GM18861 (cell line): ENCODE data around the gene PTS.

ENCODE experiments used
- ATAC-seq: cut with Tn5 transposase; IDR thresholded peaks from one replicate; pipeline ENCODE4 v1.9.1; 2021; ENCODE audit not compliant: unreplicated experiment

PTS gene

GRCh38 chr11:112221274-112221835, 4.9 kb upstream of the PTS start:
- no peak for ATAC-seq

DNA sequence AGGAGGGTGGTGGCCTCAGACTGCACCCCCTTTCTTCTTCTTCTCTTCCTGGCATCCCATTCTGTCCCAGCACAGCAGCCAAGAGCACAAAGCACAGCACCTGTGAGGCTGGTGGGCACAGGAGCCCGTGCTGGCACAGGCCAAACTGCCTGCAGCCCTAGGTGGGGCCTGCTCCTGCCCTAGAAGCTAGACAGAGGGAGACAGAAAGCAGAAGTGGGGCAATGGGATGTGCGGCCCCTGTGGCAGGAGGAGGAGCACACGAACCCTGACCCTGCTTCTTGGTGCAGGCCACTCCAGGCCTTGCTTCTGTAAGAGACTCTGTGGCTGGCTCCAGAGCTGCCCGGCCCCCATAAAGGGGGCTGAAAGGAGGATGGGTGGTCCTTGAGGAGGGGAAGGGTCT, 3.9 kb upstream of the PTS start:
- no peak for ATAC-seq

- ATAC-seq, result no peak
Observed at GRCh38 chr11:112223121-112223520, 3.1 kb upstream of the PTS start.

GRCh38 chr11:112223754-112224532, 2.3 kb upstream of the PTS start:
- ATAC-seq, result no peak

- ATAC-seq, result no peak
Observed at GRCh38 chr11:112225753-112226061, 521 bp upstream of the PTS start.

DNA sequence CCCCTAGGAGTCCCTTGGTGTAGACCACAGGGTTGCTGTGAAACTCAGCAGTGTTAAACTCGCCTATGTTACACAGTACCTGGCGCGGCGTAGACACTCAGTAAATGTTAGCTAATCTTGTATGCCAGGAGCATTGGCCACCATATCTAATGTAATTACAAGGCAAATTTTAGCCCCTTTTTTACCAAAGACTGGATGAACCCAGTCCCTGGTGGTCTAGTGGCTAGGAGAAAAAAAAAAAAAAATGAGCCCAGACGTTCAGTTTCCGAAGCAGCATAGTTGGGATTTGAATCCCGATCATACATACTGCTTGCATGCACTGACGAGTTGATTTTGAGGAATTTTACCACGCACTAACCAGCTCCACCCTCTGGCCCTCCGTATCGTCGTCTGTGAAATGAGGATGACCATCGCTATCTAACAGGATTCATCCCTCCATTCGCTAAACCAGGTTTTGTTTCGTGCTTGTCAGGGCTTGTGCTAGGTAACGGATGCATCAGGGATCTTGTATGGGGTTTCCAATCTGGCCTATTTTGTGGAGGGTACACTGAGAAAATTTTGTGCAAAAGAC, 688 bp downstream of the PTS start:
- peak; percentile 29 for ATAC-seq

GRCh38 chr11:112227471-112227870, 1.2 kb downstream of the PTS start:
- ATAC-seq, result no peak

DNA sequence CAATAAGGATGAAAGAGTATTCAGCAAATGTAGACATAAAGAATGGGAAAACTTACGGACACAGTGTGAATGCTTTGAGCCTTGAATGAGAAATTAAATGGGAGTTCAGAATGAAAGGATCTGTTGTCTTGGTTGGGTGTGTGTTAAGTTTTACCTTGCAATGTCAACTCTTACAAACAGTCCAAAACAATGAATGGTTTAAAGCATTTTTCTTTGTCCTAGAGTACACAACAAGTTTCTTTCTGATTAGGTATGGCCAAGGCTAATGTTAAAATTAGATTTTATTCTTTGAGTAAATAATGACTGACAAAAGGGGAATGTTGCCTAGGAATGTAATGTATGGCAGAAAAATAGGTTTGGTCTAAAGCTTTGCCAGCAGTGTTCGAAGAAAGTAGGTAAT, 2.5 kb downstream of the PTS start:
- no peak for ATAC-seq

DNA sequence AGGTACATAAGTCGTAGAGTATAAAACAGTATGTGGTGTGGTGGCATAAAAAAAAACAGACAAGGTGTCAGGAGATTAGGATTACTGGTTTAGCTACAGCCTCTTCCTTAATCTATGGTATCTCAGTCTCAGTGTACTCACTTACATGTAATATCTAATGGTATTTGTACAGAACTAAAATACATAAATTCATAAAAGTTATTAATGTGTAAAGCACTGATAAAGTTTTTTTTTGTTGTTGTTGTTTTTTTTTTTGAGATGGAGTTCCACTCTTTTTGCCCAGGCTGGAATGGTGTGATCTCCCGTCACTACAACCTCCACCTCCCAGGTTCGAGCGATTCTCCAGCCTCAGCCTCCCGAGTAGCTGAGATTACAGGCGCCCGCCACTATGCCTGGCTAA, 2.9 kb downstream of the PTS start:
- ATAC-seq, result no peak

GRCh38 chr11:112229746-112230433, 3.7 kb downstream of the PTS start:
- no peak for ATAC-seq

DNA sequence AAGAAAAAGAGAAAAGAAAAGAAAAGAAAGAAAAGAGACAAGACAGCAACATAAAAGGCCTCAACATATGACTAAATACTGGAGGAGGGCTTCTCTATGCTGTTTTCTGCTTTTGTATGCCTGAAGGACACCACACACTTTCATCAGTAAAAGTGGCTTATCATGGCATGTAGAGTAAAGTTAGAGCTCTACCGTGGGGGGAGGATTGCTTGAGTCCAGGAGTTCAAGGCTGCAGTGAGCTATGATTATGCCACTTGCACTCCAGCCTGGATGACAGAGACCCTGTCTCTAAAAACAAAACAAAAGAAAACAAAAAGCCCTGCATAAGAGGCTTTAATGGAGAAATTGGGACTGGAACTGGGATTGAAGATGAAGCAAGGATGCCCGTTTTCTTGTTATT, 5.7 kb downstream of the PTS start:
- no peak for ATAC-seq

GRCh38 chr11:112235750-112236390, 9.6 kb downstream of the PTS start:
- ATAC-seq, result no peak

DNA sequence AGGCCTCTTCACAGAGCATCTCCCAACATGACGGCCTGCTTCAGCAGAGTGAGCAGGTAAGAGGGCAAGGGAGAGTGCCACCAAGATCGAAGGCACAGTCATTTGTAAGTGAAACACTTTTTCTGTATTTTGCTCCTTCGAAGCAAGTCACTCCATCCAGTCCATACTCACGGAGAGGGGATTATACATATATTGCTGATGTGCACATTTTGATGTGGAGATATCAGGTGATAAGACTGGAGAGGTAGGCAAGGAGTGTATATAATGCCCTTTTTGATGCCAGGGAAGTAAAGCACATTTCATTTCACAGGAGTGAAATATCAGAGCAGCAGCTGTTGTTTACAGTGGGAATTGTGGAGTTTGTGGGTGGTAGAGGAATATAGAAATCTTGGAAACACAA, 11.2 kb downstream of the PTS start:
- no peak for ATAC-seq

GRCh38 chr11:112238041-112238440, 11.8 kb downstream of the PTS start:
- no peak for ATAC-seq

DNA sequence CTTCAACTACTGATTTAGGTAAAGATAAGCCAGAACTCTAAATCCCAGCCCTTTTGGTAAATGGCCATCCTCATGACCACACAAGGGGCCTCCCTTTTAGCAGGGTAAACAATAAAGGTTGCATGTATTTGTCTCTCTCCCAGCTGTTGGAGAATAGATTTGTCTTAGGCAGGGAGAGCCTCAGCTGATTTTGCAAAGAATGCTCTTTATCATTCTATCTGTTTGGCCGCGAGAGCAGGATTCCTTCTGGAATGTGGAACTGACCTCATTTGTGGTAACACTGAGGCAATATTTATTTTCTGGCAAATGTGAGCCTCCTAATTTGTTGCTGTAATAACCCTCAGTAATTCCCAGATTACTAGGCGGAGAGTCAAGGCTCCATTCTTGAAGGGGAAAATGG, 15.3 kb downstream of the PTS start:
- no peak for ATAC-seq

DNA sequence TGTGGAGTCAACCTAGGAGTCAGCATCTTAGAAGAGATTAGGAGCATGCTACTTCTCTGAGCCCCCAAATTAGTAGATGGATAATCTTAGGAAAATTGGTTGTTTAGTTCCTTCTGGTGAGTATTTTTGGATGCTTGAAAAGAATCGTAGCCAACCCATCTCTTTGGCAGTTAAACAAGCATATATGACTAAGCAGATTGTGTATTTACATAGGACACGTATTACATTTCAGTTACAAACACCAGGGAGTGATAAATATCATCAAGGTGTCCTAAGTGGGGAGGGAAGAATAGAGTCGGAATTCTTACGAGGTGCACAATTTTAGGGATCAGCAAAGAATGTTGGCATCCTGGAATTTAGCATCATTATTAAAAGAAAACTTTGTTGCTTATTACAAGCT, 21.0 kb downstream of the PTS start:
- ATAC-seq, result no peak

- ATAC-seq, result no peak
Observed at GRCh38 chr11:112248201-112248600, 22.0 kb downstream of the PTS start.

DNA sequence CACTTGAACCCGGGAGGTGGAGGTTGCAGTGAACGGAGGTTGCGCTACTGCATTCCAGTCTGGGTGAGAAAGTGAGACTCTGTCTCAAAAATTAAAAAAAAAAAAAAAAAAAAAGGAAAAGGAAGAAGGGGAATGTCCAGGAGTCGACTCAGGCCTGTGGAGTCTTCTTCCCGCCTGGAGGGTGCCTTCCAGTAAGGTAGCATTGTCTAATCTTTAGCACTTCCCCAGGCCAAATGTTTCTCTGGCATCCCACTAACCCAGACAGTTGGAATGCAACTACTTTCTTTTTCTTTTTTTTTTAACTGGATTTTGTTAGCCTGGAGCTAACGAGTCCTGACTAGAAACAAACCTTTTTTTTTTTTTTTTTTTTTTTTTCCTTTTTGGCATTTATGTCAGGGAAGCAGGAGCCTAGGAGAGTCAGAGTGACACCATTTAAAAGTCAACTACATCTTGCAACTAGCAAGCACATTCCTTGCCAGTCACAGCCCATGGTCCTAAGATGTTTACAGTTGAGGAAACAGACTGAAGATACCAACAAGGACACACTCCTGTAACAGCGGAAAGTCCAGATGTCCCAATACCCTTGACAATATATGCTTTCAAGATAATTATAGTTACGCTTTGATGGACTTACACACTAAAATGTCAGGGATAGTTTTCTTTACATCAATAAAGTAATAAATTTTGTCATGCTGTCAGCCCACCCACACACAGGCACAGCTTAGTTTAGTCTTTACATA, 23.8 kb downstream of the PTS start:
- no peak for ATAC-seq

GRCh38 chr11:112253605-112254242, 27.5 kb downstream of the PTS start:
- ATAC-seq, result no peak

DNA sequence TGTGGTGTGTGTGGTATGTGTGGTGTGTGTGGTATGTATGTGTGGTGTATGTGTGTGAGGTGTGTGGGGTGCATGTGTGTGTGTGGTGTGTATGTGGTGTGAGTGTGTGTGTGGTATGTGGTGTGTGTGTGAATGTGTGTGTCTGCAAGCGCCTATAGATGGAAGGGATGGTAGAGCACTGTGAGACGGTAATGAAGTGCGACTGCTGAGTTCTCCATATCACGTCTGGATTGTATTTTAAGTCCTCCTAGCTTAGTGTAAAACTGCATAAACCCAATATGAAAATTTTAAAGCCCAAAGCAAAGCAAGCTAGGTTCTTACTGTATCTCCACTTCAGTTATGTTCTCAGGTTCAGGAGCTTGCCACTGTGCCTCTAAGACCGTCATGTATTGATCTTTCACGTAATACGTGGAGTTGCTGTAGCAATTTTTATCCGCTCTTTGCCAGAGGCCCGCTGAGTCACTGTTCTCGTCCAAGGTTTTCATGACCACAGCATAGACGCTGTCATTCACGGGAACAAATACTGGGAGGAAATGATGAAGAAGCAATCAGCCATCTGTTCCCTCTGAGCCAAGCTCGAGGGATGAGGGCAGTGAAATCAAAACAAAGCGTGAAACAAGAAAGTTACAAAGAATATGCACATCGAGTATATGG, 29.0 kb downstream of the PTS start:
- no peak for ATAC-seq
